Ovary (tissue), 3 donors: ENCODE measurements around the gene CENPC.

Experiments
- CTCF ChIP-seq, 3 donors: fragments of 450-650 bp in 2 of 3; fragments of 200-600 bp in 1 of 3; IDR thresholded peaks; one replicate each; pipeline versions ENCODE4 v1.5.1 to v1.8.0; 2016 to 2022; ENCODE audit warnings: antibody characterized with exemption in 3 of 3, mild to moderate bottlenecking in 1 of 3
- EP300 ChIP-seq: sonication (generic); formaldehyde crosslinking; IDR thresholded peaks from one replicate; pipeline ENCODE4 v1.6.1; 2017; ENCODE audit warnings: antibody characterized with exemption
- POLR2A ChIP-seq: fragments of 450-650 bp; IDR thresholded peaks from one replicate; pipeline ENCODE4 v1.6.1; 2017; ENCODE audit warnings: antibody characterized with exemption, mild to moderate bottlenecking, moderate library complexity
- donor health status: DM: no; HTN: no; CAD: no.

DNA sequence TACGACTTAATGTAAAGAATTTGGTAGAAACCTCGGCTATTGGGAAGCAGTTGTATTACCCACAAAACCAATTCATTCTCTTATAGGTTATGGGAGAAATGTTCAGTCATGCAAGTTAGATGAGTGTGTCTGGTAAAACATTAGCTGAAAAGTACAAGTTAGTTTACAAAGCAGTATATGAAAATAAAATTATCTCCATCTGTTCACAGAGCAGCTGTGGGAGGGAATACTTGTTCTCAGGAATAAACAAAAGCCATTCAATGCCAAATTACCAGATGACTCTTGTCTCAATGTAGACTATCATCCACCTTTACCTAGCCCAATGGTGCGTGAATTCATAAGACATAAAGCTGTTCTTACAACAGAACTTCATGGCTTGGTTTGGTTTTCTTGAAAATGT is 41.9 kb upstream of the CENPC start:
- no peak for TF ChIP-seq CTCF (IDR thresholded peaks at IDR 0.05)
- TF ChIP-seq POLR2A, result no peak
- no peak for TF ChIP-seq EP300
